CD4-positive, CD25-positive, alpha-beta regulatory T cell (primary cell): ENCODE data around the gene MTRF1. TPM values are rescaled to one million over a fixed set of nuclear protein-coding genes. Genes with fewer than 3 reads are reported as not detected.

Experiments used
- ATAC-seq, 2 donors: fragments of 150-1000 bp; cut with Tn5 transposase; one replicate each; pipeline ENCODE4 v1.10.0; 2021; ENCODE audit warnings: low read depth in 2 of 2, moderate number of reproducible peaks in 2 of 2, moderate library complexity in 1 of 2
- DNase-seq, 3 donors: peaks; one replicate each; pipeline versions ENCODE4 v3.0.0 to v3.0.0-alpha.2; 2012 to 2022; ENCODE audit warnings: mixed read lengths in 1 of 3
- H3K27ac ChIP-seq: one replicate; pipeline ENCODE4 v1.7.0; 2013; ENCODE audit warnings: mild to moderate bottlenecking, low read length; ENCODE audit not compliant: insufficient read depth, poor library complexity, severe bottlenecking
- H3K27me3 ChIP-seq: one replicate; pipeline ENCODE4 v1.7.0; 2013; ENCODE audit warnings: low read length; ENCODE audit not compliant: control insufficient read depth, insufficient read depth
- H3K36me3 ChIP-seq: one replicate; pipeline ENCODE4 v1.7.0; 2013; ENCODE audit warnings: mild to moderate bottlenecking, low read length, moderate library complexity; ENCODE audit not compliant: control insufficient read depth, insufficient read depth
- H3K4me1 ChIP-seq: 2 replicates; pipeline ENCODE4 v1.7.0; 2013; ENCODE audit warnings: mild to moderate bottlenecking, low read length; ENCODE audit not compliant: insufficient read depth, control insufficient read depth, poor library complexity, severe bottlenecking
- H3K4me3 ChIP-seq: one replicate; pipeline ENCODE4 v1.7.0; 2013; ENCODE audit warnings: low read depth, mild to moderate bottlenecking, low read length, moderate library complexity
- H3K9me3 ChIP-seq, 2 experiments: 1 replicate in 1 of 2; 2 replicates in 1 of 2; pipeline ENCODE4 v1.7.0; 2013; ENCODE audit warnings: low read length in 2 of 2, mild to moderate bottlenecking in 1 of 2, moderate library complexity in 1 of 2; ENCODE audit not compliant: control insufficient read depth in 2 of 2
- H3K27ac Mint-ChIP-seq, 3 donors: one replicate each; pipeline ENCODE4 v1.8.0; 2020 to 2022; ENCODE audit warnings: mild to moderate bottlenecking in 3 of 3, mixed read lengths in 3 of 3, moderate library complexity in 2 of 3
- H3K27me3 Mint-ChIP-seq: one replicate; pipeline ENCODE4 v1.8.0; 2022; ENCODE audit warnings: mild to moderate bottlenecking, mixed read lengths
- H3K36me3 Mint-ChIP-seq: one replicate; pipeline ENCODE4 v1.8.0; 2020; ENCODE audit warnings: mixed read lengths
- H3K4me1 Mint-ChIP-seq, 4 donors: one replicate each; pipeline ENCODE4 v1.8.0; 2020 to 2022; ENCODE audit warnings: mixed read lengths in 4 of 4, mild to moderate bottlenecking in 1 of 4
- H3K4me3 Mint-ChIP-seq, 4 donors: one replicate each; pipeline ENCODE4 v1.8.0; 2020 to 2022; ENCODE audit warnings: mild to moderate bottlenecking in 4 of 4, mixed read lengths in 4 of 4, moderate library complexity in 3 of 4
- H3K9me3 Mint-ChIP-seq, 7 donors: one replicate each; pipeline ENCODE4 v1.8.0; 2020 to 2022; ENCODE audit warnings: mixed read lengths in 7 of 7, mild to moderate bottlenecking in 3 of 7, moderate library complexity in 2 of 7
- polyA plus RNA-seq, 4 donors: library from polyadenylated mRNA; unstranded; fragments of 300-500 nt; fragmentation: Illumina TruSeq; gene quantifications; one replicate each; pipeline ENCODE4 v1.2.3, GENCODE V29; 2021
- total RNA-seq: library from RNA; stranded (reverse); gene quantifications from one replicate; pipeline ENCODE4 v1.2.3, GENCODE V29; 2022

MTRF1 gene
- total and polyA plus RNA-seq, 5 donors from 2014 or later = 7.3 to 22.2 (median 13.1) TPM

DNA sequence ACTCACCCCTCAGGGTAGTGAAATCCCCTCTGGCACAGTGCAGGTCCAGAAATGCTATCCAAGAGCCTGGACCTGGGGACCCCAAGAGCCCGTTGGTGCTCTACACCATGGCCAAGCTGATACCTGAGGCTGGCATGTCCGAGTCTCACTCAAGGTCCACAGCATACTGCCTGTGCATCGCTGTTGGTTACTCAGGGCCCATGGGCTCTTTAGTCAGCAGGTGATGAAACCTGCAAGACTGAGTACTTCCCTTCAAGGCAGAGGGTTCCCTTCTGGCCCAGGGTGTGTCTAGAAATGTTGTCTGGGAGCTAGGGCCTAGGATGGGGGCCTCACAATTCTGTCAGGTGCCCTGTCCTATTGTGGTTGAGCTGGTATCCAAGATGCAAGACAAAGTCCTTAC is 49.5 kb downstream of the MTRF1 start:
- Mint-ChIP-seq H3K27me3 (peaks cover 10% of the 10 kb centered on the region), H3K4me3 (no peak overlapping the region), H3K27ac (no peak overlapping the region), H3K36me3 (peaks cover 10% of the 10 kb centered on the region), H3K4me1 (peaks cover 0 to 4% (median 0%) of the 10 kb centered on the region in 4 donors), H3K9me3 (peaks cover 0 to 7% (median 3%) of the 10 kb centered on the region in 7 donors)
- H3K27ac ChIP-seq = no peak overlapping the region
- no peaks in the 10 kb centered on the region for H3K36me3 ChIP-seq
- ATAC-seq (no peak), DNase-seq (no peak)
- H3K9me3 ChIP-seq = peaks cover 0 to 1% of the 10 kb centered on the region in 2 experiments
- H3K4me1 ChIP-seq = no peaks in the 10 kb centered on the region
- H3K27me3 ChIP-seq = no peaks in the 10 kb centered on the region
- no peak overlapping the region for H3K4me3 ChIP-seq

- DNase-seq = no peak
- no peak for ATAC-seq
- H3K9me3 ChIP-seq = peaks cover 0 to 1% of the 10 kb centered on the region in 2 experiments
- no peak overlapping the region for H3K4me3 ChIP-seq
- no peaks in the 10 kb centered on the region for H3K27me3 ChIP-seq
- H3K4me1 Mint-ChIP-seq = peaks cover 0 to 4% (median 0%) of the 10 kb centered on the region in 4 donors
- H3K9me3 Mint-ChIP-seq = peaks cover 0 to 8% (median 3%) of the 10 kb centered on the region in 7 donors
- H3K27ac ChIP-seq = no peak overlapping the region
- peaks cover 10% of the 10 kb centered on the region for H3K36me3 Mint-ChIP-seq
- H3K4me3 Mint-ChIP-seq = no peak overlapping the region
- H3K4me1 ChIP-seq = no peaks in the 10 kb centered on the region
- no peaks in the 10 kb centered on the region for H3K36me3 ChIP-seq
- H3K27ac Mint-ChIP-seq = no peak overlapping the region
- peaks cover 14% of the 10 kb centered on the region for H3K27me3 Mint-ChIP-seq
These were observed 50.1 kb downstream of the MTRF1 start for GRCh38 chr13:41213316-41213715.

DNA sequence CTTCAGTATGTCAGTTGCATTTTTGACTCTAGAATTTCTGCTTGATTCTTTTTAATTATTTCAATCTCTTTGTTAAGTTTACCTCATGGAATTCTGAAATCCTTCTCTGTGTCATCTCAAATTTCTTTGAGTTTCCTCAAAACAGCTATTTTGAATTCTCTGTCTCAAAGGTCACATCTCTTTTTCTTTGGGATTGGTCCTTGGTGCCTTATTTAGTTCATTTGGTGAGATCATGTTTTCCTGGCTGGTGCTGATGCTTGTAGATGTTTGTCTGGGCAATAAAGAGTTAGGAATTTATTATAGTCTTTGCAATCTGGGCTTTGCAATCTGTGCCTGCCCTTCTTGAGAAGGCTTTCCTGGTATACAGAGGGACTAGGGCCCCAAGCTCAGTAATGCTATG is 50.5 kb downstream of the MTRF1 start:
- no peak for DNase-seq
- Histone ChIP-seq H3K36me3 (no peaks in the 10 kb centered on the region), H3K4me1 (no peaks in the 10 kb centered on the region), H3K27ac (no peak overlapping the region), H3K27me3 (no peaks in the 10 kb centered on the region), H3K9me3 (peaks cover 0 to 1% of the 10 kb centered on the region in 2 experiments), H3K4me3 (no peak overlapping the region)
- ATAC-seq = no peak
- Mint-ChIP-seq H3K36me3 (peaks cover 10% of the 10 kb centered on the region), H3K4me3 (no peak overlapping the region), H3K4me1 (peaks cover 0 to 4% (median 0%) of the 10 kb centered on the region in 4 donors), H3K27ac (no peak overlapping the region), H3K9me3 (peaks cover 1 to 12% (median 6%) of the 10 kb centered on the region in 7 donors), H3K27me3 (peaks cover 14% of the 10 kb centered on the region)

GRCh38 chr13:41211062-41211461 is 52.3 kb downstream of the MTRF1 start:
- H3K27me3 Mint-ChIP-seq = peaks cover 14% of the 10 kb centered on the region
- H3K4me3 Mint-ChIP-seq = peak overlapping the region in 1 of 4 donors; percentile 65
- ATAC-seq = no peak

DNA sequence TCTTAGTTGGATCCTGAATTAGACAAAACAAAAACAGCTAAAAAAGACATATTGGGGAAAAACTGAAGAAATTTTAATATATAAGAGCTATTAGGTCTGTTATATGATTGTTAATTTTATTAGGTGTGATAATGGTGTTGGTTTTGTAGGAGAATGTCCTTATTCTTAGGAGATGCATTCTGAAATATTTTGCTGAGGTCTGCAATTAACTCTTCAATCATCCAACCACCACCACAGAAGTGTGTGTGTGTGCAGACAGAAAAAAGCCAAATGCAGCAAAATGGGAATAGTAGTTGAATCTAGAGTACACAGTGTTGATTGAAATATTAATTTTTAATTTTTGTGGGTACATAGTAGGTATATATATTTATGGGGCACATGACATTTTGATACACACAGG is 56.9 kb downstream of the MTRF1 start:
- H3K27ac Mint-ChIP-seq = no peak overlapping the region
- no peaks in the 10 kb centered on the region for H3K36me3 Mint-ChIP-seq
- H3K4me1 Mint-ChIP-seq = peaks cover 0 to 2% (median 0%) of the 10 kb centered on the region in 4 donors
- Histone ChIP-seq H3K4me1 (no peaks in the 10 kb centered on the region), H3K4me3 (no peak overlapping the region), H3K36me3 (no peaks in the 10 kb centered on the region), H3K27me3 (no peaks in the 10 kb centered on the region), H3K9me3 (peaks cover 0 to 1% of the 10 kb centered on the region in 2 experiments), H3K27ac (no peak overlapping the region)
- H3K4me3 Mint-ChIP-seq = no peak overlapping the region
- no peak for ATAC-seq
- DNase-seq = no peak
- peaks cover 14% of the 10 kb centered on the region for H3K27me3 Mint-ChIP-seq
- peaks cover 0 to 12% (median 3%) of the 10 kb centered on the region in 7 donors for H3K9me3 Mint-ChIP-seq

More at GRCh38 chr13:41211062-41211461, 52.3 kb downstream of the MTRF1 start:
- H3K36me3 ChIP-seq = no peaks in the 10 kb centered on the region
- H3K9me3 ChIP-seq = peaks cover 0 to 1% of the 10 kb centered on the region in 2 experiments
- H3K27me3 ChIP-seq = no peaks in the 10 kb centered on the region
- no peak overlapping the region for H3K27ac ChIP-seq
- no peaks in the 10 kb centered on the region for H3K4me1 ChIP-seq
- no peak overlapping the region for H3K4me3 ChIP-seq
- DNase-seq = no peak
- H3K9me3 Mint-ChIP-seq = peaks cover 2 to 12% (median 6%) of the 10 kb centered on the region in 7 donors
- H3K4me1 Mint-ChIP-seq = peaks cover 0 to 4% (median 0%) of the 10 kb centered on the region in 4 donors
- no peak overlapping the region for H3K27ac Mint-ChIP-seq
- peaks cover 7% of the 10 kb centered on the region for H3K36me3 Mint-ChIP-seq

GRCh38 chr13:41203810-41204209 is 59.6 kb downstream of the MTRF1 start:
- Histone ChIP-seq H3K27me3 (no peaks in the 10 kb centered on the region), H3K9me3 (no peaks in the 10 kb centered on the region), H3K36me3 (no peaks in the 10 kb centered on the region), H3K4me3 (no peak overlapping the region), H3K27ac (no peak overlapping the region), H3K4me1 (no peaks in the 10 kb centered on the region)
- Mint-ChIP-seq H3K36me3 (no peaks in the 10 kb centered on the region), H3K27me3 (peaks cover 3% of the 10 kb centered on the region), H3K27ac (no peak overlapping the region), H3K4me3 (no peak overlapping the region), H3K4me1 (peaks cover 0 to 8% (median 3%) of the 10 kb centered on the region in 4 donors), H3K9me3 (peaks cover 0 to 7% (median 0%) of the 10 kb centered on the region in 7 donors)
- ATAC-seq (no peak), DNase-seq (no peak)

DNA sequence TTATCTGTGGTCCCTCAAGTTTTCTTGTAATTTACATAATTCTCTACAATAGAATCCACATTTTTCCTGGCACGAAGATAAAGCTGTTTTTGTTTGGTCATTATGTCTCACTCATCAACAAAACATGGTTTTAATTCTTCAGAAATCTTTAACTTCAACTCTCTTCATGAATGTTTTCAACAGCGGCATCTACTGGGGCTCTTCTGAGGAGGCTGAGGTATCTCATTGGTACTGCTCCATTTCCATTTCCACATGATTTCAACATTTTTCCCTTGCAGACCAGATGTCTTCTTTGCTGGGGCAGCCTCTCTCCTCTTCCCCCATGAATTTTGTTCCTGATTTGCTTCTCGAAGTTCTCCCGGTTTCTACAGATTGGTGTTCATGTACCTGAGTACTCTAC is 63.2 kb downstream of the MTRF1 start:
- Histone ChIP-seq H3K27ac (no peak overlapping the region), H3K36me3 (no peaks in the 10 kb centered on the region), H3K27me3 (no peaks in the 10 kb centered on the region), H3K4me3 (no peak overlapping the region), H3K9me3 (no peaks in the 10 kb centered on the region), H3K4me1 (no peaks in the 10 kb centered on the region)
- DNase-seq (no peak), ATAC-seq (no peak)
- H3K4me3 Mint-ChIP-seq = no peak overlapping the region
- H3K9me3 Mint-ChIP-seq = no peaks in the 10 kb centered on the region
- no peak overlapping the region for H3K27ac Mint-ChIP-seq
- peaks cover 0 to 10% (median 6%) of the 10 kb centered on the region in 4 donors for H3K4me1 Mint-ChIP-seq
- H3K27me3 Mint-ChIP-seq = no peaks in the 10 kb centered on the region
- no peaks in the 10 kb centered on the region for H3K36me3 Mint-ChIP-seq

- DNase-seq (no peak), ATAC-seq (peak; percentile 51 to 57)
- no peaks in the 10 kb centered on the region for H3K27me3 ChIP-seq
- no peak overlapping the region for H3K4me3 ChIP-seq
- H3K4me1 Mint-ChIP-seq = peaks cover 0 to 13% (median 8%) of the 10 kb centered on the region in 4 donors
- no peaks in the 10 kb centered on the region for H3K9me3 ChIP-seq
- H3K9me3 Mint-ChIP-seq = no peaks in the 10 kb centered on the region
- H3K27ac ChIP-seq = no peak overlapping the region
- no peaks in the 10 kb centered on the region for H3K27me3 Mint-ChIP-seq
- H3K27ac Mint-ChIP-seq = peak overlapping the region in 1 of 3 donors; percentile 34
- no peaks in the 10 kb centered on the region for H3K36me3 Mint-ChIP-seq
- no peaks in the 10 kb centered on the region for H3K36me3 ChIP-seq
- no peaks in the 10 kb centered on the region for H3K4me1 ChIP-seq
- H3K4me3 Mint-ChIP-seq = no peak overlapping the region
These were observed 63.9 kb downstream of the MTRF1 start for GRCh38 chr13:41199526-41199925.
